H9 (cell line): ENCODE measurements around the gene ROPN1L. TPM values are rescaled to one million over a fixed set of nuclear protein-coding genes. Genes with fewer than 3 reads are reported as not detected.

ENCODE experiments used
- DNase-seq: peaks from one replicate; pipeline ENCODE4 v3.0.0-alpha.2; 2017
- H2AFZ ChIP-seq: one replicate; pipeline ENCODE4 v1.6.1; 2013; ENCODE audit warnings: mild to moderate bottlenecking, low read length, control low read depth, moderate library complexity
- H2AK5ac ChIP-seq: 2 replicates; pipeline ENCODE4 v1.6.1; 2013; ENCODE audit warnings: low read length, control low read depth, mixed read lengths; ENCODE audit not compliant: insufficient read length
- H2BK120ac ChIP-seq: one replicate; pipeline ENCODE4 v1.6.1; 2013; ENCODE audit warnings: low read depth, mild to moderate bottlenecking, low read length, control low read depth, inconsistent platforms; ENCODE audit not compliant: poor library complexity, severe bottlenecking
- H2BK12ac ChIP-seq: 2 replicates; pipeline ENCODE4 v1.6.1; 2013; ENCODE audit warnings: low read length, control low read depth, mixed read lengths, low read depth; ENCODE audit not compliant: insufficient read length
- H2BK15ac ChIP-seq: 2 replicates; pipeline ENCODE4 v1.6.1; 2013; ENCODE audit warnings: low read depth, low read length, control low read depth
- H2BK20ac ChIP-seq: one replicate; pipeline ENCODE4 v1.6.1; 2013; ENCODE audit warnings: low read depth, mild to moderate bottlenecking, low read length, control low read depth, inconsistent platforms; ENCODE audit not compliant: poor library complexity, severe bottlenecking
- H2BK5ac ChIP-seq: 2 replicates; pipeline ENCODE4 v1.6.1; 2013; ENCODE audit warnings: low read length, control low read depth, mixed read lengths; ENCODE audit not compliant: insufficient read length
- H3K14ac ChIP-seq: 2 replicates; pipeline ENCODE4 v1.6.1; 2013; ENCODE audit warnings: low read length, control low read depth; ENCODE audit not compliant: insufficient read depth
- H3K18ac ChIP-seq: 2 replicates; pipeline ENCODE4 v1.6.1; 2013; ENCODE audit warnings: low read depth, mild to moderate bottlenecking, mixed read lengths, low read length, control low read depth; ENCODE audit not compliant: insufficient read length
- H3K23ac ChIP-seq: 2 replicates; pipeline ENCODE4 v1.6.1; 2013; ENCODE audit warnings: low read length, control low read depth, mixed read lengths, low read depth; ENCODE audit not compliant: insufficient read length
- H3K23me2 ChIP-seq: 2 replicates; pipeline ENCODE4 v1.6.1; 2013; ENCODE audit warnings: low read depth, mild to moderate bottlenecking, mixed read lengths, low read length, control low read depth; ENCODE audit not compliant: insufficient read length, poor library complexity, severe bottlenecking
- H3K27ac ChIP-seq: 2 replicates; pipeline ENCODE4 v1.5.1; 2013; ENCODE audit warnings: low read length, control low read depth, mixed read lengths, low read depth; ENCODE audit not compliant: insufficient read length
- H3K27me3 ChIP-seq: 2 replicates; pipeline ENCODE4 v1.6.1; 2013; ENCODE audit warnings: low read length, control low read depth, inconsistent platforms; ENCODE audit not compliant: insufficient read depth
- H3K4ac ChIP-seq: 2 replicates; pipeline ENCODE4 v1.6.1; 2013; ENCODE audit warnings: low read depth, mild to moderate bottlenecking, control low read depth, inconsistent platforms, low read length, moderate library complexity
- H3K4me1 ChIP-seq: 2 replicates; pipeline ENCODE4 v1.6.1; 2013; ENCODE audit warnings: low read length, control low read depth, inconsistent platforms; ENCODE audit not compliant: insufficient read depth
- H3K4me2 ChIP-seq: 2 replicates; pipeline ENCODE4 v1.6.1; 2013; ENCODE audit warnings: low read length, control low read depth, mixed read lengths; ENCODE audit not compliant: insufficient read length, insufficient read depth
- H3K56ac ChIP-seq: 2 replicates; pipeline ENCODE4 v1.6.1; 2013; ENCODE audit warnings: low read depth, mild to moderate bottlenecking, mixed read lengths, low read length, control low read depth; ENCODE audit not compliant: insufficient read length
- H3K79me1 ChIP-seq: 2 replicates; pipeline ENCODE4 v1.6.1; 2013; ENCODE audit warnings: low read depth, mild to moderate bottlenecking, moderate library complexity, low read length, control low read depth, inconsistent platforms; ENCODE audit not compliant: insufficient read depth, poor library complexity, severe bottlenecking
- H3K79me2 ChIP-seq: 2 replicates; pipeline ENCODE4 v1.6.1; 2013; ENCODE audit warnings: low read length, control low read depth, inconsistent platforms; ENCODE audit not compliant: insufficient read depth
- H3K9ac ChIP-seq: 2 replicates; pipeline ENCODE4 v1.6.1; 2013; ENCODE audit warnings: low read length, control low read depth, mixed read lengths; ENCODE audit not compliant: insufficient read length; ENCODE audit errors: extremely low read depth
- H3K9me3 ChIP-seq: one replicate; pipeline ENCODE4 v1.6.1; 2013; ENCODE audit warnings: low read depth, low read length, inconsistent platforms; ENCODE audit not compliant: control insufficient read depth
- H3T11ph ChIP-seq: one replicate; pipeline ENCODE4 v1.6.1; 2013; ENCODE audit warnings: mild to moderate bottlenecking, low read length, control low read depth, inconsistent platforms
- H4K20me1 ChIP-seq: one replicate; pipeline ENCODE4 v1.6.1; 2013; ENCODE audit not compliant: control insufficient read depth, insufficient read length, insufficient read depth
- H4K5ac ChIP-seq: 2 replicates; pipeline ENCODE4 v1.6.1; 2013; ENCODE audit warnings: low read depth, mild to moderate bottlenecking, mixed read lengths, low read length, control low read depth; ENCODE audit not compliant: insufficient read length
- H4K8ac ChIP-seq: replicated peaks from 2 replicates; pipeline ENCODE4 v1.6.1; 2013; ENCODE audit warnings: low read length, control low read depth, mixed read lengths, low read depth; ENCODE audit not compliant: insufficient read length
- H4K91ac ChIP-seq: 2 replicates; pipeline ENCODE4 v1.6.1; 2013; ENCODE audit warnings: low read depth, mild to moderate bottlenecking, moderate library complexity, mixed read lengths, low read length, control low read depth; ENCODE audit not compliant: insufficient read length
- H3K27ac Mint-ChIP-seq, 3 experiments: 2 replicates in 2 of 3; 3 replicates in 1 of 3; pipeline ENCODE4 v1.8.0; 2020 to 2021; ENCODE audit warnings: mixed read lengths in 3 of 3, mild to moderate bottlenecking in 1 of 3, moderate library complexity in 1 of 3
- H3K27me3 Mint-ChIP-seq: 2 replicates; pipeline ENCODE4 v1.8.0; 2021; ENCODE audit warnings: low read depth, mild to moderate bottlenecking, moderate library complexity, mixed read lengths
- H3K36me3 Mint-ChIP-seq, 3 experiments: 2 replicates in 2 of 3; 3 replicates in 1 of 3; pipeline ENCODE4 v1.8.0; 2020 to 2021; ENCODE audit warnings: low read depth in 3 of 3, mixed read lengths in 3 of 3; ENCODE audit not compliant: insufficient read depth in 1 of 3
- H3K4me1 Mint-ChIP-seq, 2 experiments: 2 replicates each; pipeline ENCODE4 v1.8.0; 2020; ENCODE audit warnings: mixed read lengths in 2 of 2
- H3K4me3 Mint-ChIP-seq, 2 experiments: 2 replicates in 1 of 2; 3 replicates in 1 of 2; pipeline ENCODE4 v1.8.0; 2020 to 2021; ENCODE audit warnings: mild to moderate bottlenecking in 2 of 2, mixed read lengths in 2 of 2, moderate library complexity in 1 of 2
- H3K9me3 Mint-ChIP-seq, 2 experiments: 2 replicates in 1 of 2; 3 replicates in 1 of 2; pipeline ENCODE4 v1.8.0; 2020; ENCODE audit warnings: mild to moderate bottlenecking in 2 of 2, mixed read lengths in 2 of 2, moderate library complexity in 1 of 2
- CTCF ChIP-seq: fragments of 200-600 bp; sonication (generic); conservative IDR thresholded peaks from 3 replicates; pipeline ENCODE4 v1.8.0; 2021; ENCODE audit warnings: antibody characterized with exemption, mild to moderate bottlenecking
- WGBS: extraction: QIAGEN DNeasy Blood & Tissue Kit; methylation state at CpG from one replicate; pipeline ENCODE4 v1.1.7; 2013; ENCODE audit warnings: missing lambda C conversion rate, low lambda C conversion rate, mixed read lengths; ENCODE audit not compliant: insufficient read length; ENCODE audit errors: extremely low coverage; 5-methylcytosine and 5-hydroxymethylcytosine counted together
- total RNA-seq: library from RNA; stranded (reverse); gene quantifications from 2 replicates; pipeline ENCODE4 v1.2.1, GENCODE V29; 2021

Gene ROPN1L
- total RNA-seq, 1 experiment from 2014 or later, result 0.37 TPM

GRCh38 chr5:10474521-10475075 lies 32.9 kb downstream of the ROPN1L start:
- TF ChIP-seq CTCF, result no peak
- no peak overlapping the region for H3K4me2 ChIP-seq

More at GRCh38 chr5:10474521-10475075, 32.9 kb downstream of the ROPN1L start:
- H2BK15ac ChIP-seq, result no peak overlapping the region
- H3K14ac ChIP-seq, result no peak overlapping the region
- Mint-ChIP-seq H3K4me1 (peaks cover 9 to 19% of the 10 kb centered on the region in 2 experiments), H3K9me3 (peaks cover 17% of the 10 kb centered on the region in 2 experiments; a peak in 4 of 5 replicates), H3K27ac (no peak overlapping the region), H3K36me3 (peaks cover 5 to 8% (median 5%) of the 10 kb centered on the region in 3 experiments; a peak in 4 of 7 replicates), H3K4me3 (no peak overlapping the region), H3K27me3 (peaks cover 21% of the 10 kb centered on the region)
- no peaks in the 10 kb centered on the region for H3K79me1 ChIP-seq
- H3K27me3 ChIP-seq, result no peaks in the 10 kb centered on the region
- no peak overlapping the region for H2AK5ac ChIP-seq
- no peak overlapping the region for H3T11ph ChIP-seq
- H4K5ac ChIP-seq, result no peak overlapping the region
- H3K79me2 ChIP-seq, result no peaks in the 10 kb centered on the region
- H3K23me2 ChIP-seq, result no peaks in the 10 kb centered on the region
- no peaks in the 10 kb centered on the region for H3K4me1 ChIP-seq
- no peak overlapping the region for H2BK20ac ChIP-seq
- no peaks in the 10 kb centered on the region for H4K20me1 ChIP-seq
- H3K56ac ChIP-seq, result no peak overlapping the region
- no peak overlapping the region for H3K9ac ChIP-seq
- no peak overlapping the region for H2BK5ac ChIP-seq
- no peak for DNase-seq
- no peak overlapping the region for H2BK12ac ChIP-seq
- H4K91ac ChIP-seq, result no peak overlapping the region
- no peak overlapping the region for H3K27ac ChIP-seq
- no peaks in the 10 kb centered on the region for H3K9me3 ChIP-seq
- H4K8ac ChIP-seq, result no peak overlapping the region
- no peak overlapping the region for H3K23ac ChIP-seq
- no peak overlapping the region for H3K18ac ChIP-seq
- no peak overlapping the region for H3K4ac ChIP-seq
- H2AFZ ChIP-seq, result no peak overlapping the region
- WGBS, result no CpG with 5 or more reads among the region's 7 CpGs
- no peak overlapping the region for H2BK120ac ChIP-seq
